A549 (cell line): ENCODE measurements around the gene DDIT4L. TPM values are rescaled to one million over a fixed set of nuclear protein-coding genes. Genes with fewer than 3 reads are reported as not detected.

Source experiments
- ATAC-seq, 2 experiments: fragments of 200-7000 bp in 1 of 2; fragments of >200 bp in 1 of 2; cut with Nextera tagmentation in 1 of 2; cut with Tn5 transposase in 1 of 2; 3 replicates each; pipeline versions ENCODE4 v1.8.0 to v1.9.1; 2018 to 2020; ENCODE audit warnings: mild to moderate bottlenecking in 1 of 2, moderate library complexity in 1 of 2
- CTCF ChIA-PET: fragments of 300-600 bp; sonication (Branson Sonifier 250); formaldehyde crosslinking; extraction: SDS; loops from one replicate; lab custom pipeline; 2021; ENCODE audit warnings: antibody characterized with exemption, inconsistent platforms; lab: Yijun Ruan, JAX
- POLR2A ChIA-PET: fragments of 350-600 bp; formaldehyde crosslinking; extraction: SDS; loops from one replicate; lab custom pipeline; 2021; ENCODE audit warnings: antibody characterized with exemption, inconsistent platforms; lab: Yijun Ruan, JAX
- DNase-seq, 2 experiments: peaks; one replicate each; pipeline versions ENCODE4 v3.0.0 to v3.0.0-alpha.2; 2011 to 2016; ENCODE audit warnings: low read depth in 1 of 2, low spot score in 1 of 2
- FAIRE-seq: peaks from 2 replicates; lab custom pipeline; 2011; peaks lifted over from hg19 to GRCh38; lab: Jason Lieb, UNC
- H3K27ac ChIP-seq, 2 experiments: fragments of >200 bp; sonication (Bioruptor Twin); formaldehyde crosslinking; 3 replicates each; pipeline ENCODE4 v1.5.1; 2016 to 2017
- H3K4me1 ChIP-seq: fragments of >200 bp; sonication (Bioruptor Twin); formaldehyde crosslinking; 3 replicates; pipeline ENCODE4 v1.6.1; 2016
- H3K4me2 ChIP-seq: fragments of >200 bp; sonication (Bioruptor Twin); formaldehyde crosslinking; 3 replicates; pipeline ENCODE4 v1.6.1; 2016
- H3K4me3 ChIP-seq: fragments of >200 bp; sonication (Bioruptor Twin); formaldehyde crosslinking; 3 replicates; pipeline ENCODE4 v1.5.1; 2016
- H3K9me3 ChIP-seq: fragments of >200 bp; sonication (Bioruptor Twin); formaldehyde crosslinking; 3 replicates; pipeline ENCODE4 v1.6.1; 2016
- CBX2 ChIP-seq: fragments of 200-600 bp; sonication (generic); IDR thresholded peaks from 2 replicates; pipeline ENCODE4 v1.6.1; 2016; ENCODE audit warnings: low read depth, mild to moderate bottlenecking, borderline replicate concordance
- CBX8 ChIP-seq: fragments of 200-600 bp; sonication (generic); IDR thresholded peaks from 2 replicates; pipeline ENCODE4 v1.6.1; 2016
- CHD2 ChIP-seq: fragments of 150-350 bp; IDR thresholded peaks from 2 replicates; pipeline ENCODE4 v1.6.1; 2014; ENCODE audit warnings: low read length; ENCODE audit not compliant: partially characterized antibody
- CTCF ChIP-seq: fragments of >200 bp; sonication (Bioruptor Twin); formaldehyde crosslinking; IDR thresholded peaks from 3 replicates; pipeline ENCODE4 v1.5.1; 2016
- E2F6 ChIP-seq: IDR thresholded peaks from 2 replicates; pipeline ENCODE4 v1.6.1; 2012; ENCODE audit warnings: low read depth, borderline replicate concordance
- EHMT2 ChIP-seq: fragments of 200-600 bp; sonication (generic); IDR thresholded peaks from 2 replicates; pipeline ENCODE4 v1.6.1; 2016; ENCODE audit warnings: antibody characterized with exemption, low read depth, mild to moderate bottlenecking, moderate library complexity
- FOSB ChIP-seq: fragments of 250-450 bp; sonication (Bioruptor Pico); IDR thresholded peaks from 2 replicates; pipeline ENCODE4 v1.5.0; 2020; ENCODE audit warnings: mild to moderate bottlenecking, moderate library complexity
- GATA3 ChIP-seq: IDR thresholded peaks from 2 replicates; pipeline ENCODE4 v1.6.1; 2012; ENCODE audit warnings: borderline replicate concordance
- HDAC2 ChIP-seq: fragments of 200-600 bp; sonication (generic); IDR thresholded peaks from 2 replicates; pipeline ENCODE4 v1.6.1; 2016
- HOXA7 ChIP-seq: fragments of 250-450 bp; sonication (Bioruptor Pico); IDR thresholded peaks from 2 replicates; pipeline ENCODE4 v1.5.0; 2020; ENCODE audit warnings: mild to moderate bottlenecking, moderate library complexity
- JUN ChIP-seq, 2 experiments: fragments of >200 bp; sonication (Bioruptor Twin); formaldehyde crosslinking; IDR thresholded peaks; 2 replicates in 1 of 2; 3 replicates in 1 of 2; pipeline ENCODE4 v1.6.1; 2016 to 2017
- KDM5A ChIP-seq: fragments of 200-600 bp; sonication (generic); IDR thresholded peaks from 2 replicates; pipeline ENCODE4 v1.6.1; 2016; ENCODE audit warnings: antibody characterized with exemption, mild to moderate bottlenecking
- MAFK ChIP-seq: fragments of 450-650 bp; IDR thresholded peaks from 2 replicates; pipeline ENCODE4 v1.6.1; 2014; ENCODE audit not compliant: partially characterized antibody
- NPAS2 ChIP-seq: fragments of 250-450 bp; sonication (Bioruptor Pico); IDR thresholded peaks from 2 replicates; pipeline ENCODE4 v1.8.0; 2022; ENCODE audit warnings: mild to moderate bottlenecking, moderate library complexity, borderline replicate concordance
- PHF8 ChIP-seq: fragments of 200-600 bp; sonication (generic); IDR thresholded peaks from 2 replicates; pipeline ENCODE4 v1.6.1; 2016; ENCODE audit warnings: low read depth, mild to moderate bottlenecking, antibody characterized with exemption, moderate library complexity, borderline replicate concordance
- RAD21 ChIP-seq, 2 experiments: fragments of >200 bp in 1 of 2; sonication (Bioruptor Twin) in 1 of 2; formaldehyde crosslinking in 1 of 2; IDR thresholded peaks in 1 of 2; conservative IDR thresholded peaks in 1 of 2; 2 replicates in 1 of 2; 3 replicates in 1 of 2; pipeline ENCODE4 v1.6.1; 2012 to 2018; ENCODE audit warnings: inconsistent platforms in 1 of 2
- RARB ChIP-seq: fragments of 250-450 bp; sonication (Bioruptor Pico); IDR thresholded peaks from 2 replicates; pipeline ENCODE4 v1.8.0; 2021; ENCODE audit warnings: mild to moderate bottlenecking, moderate library complexity
- RCOR1 ChIP-seq: fragments of 150-350 bp; IDR thresholded peaks from 2 replicates; pipeline ENCODE4 v1.6.1; 2014; ENCODE audit warnings: antibody characterized with exemption, low read length, low read depth
- RFX5 ChIP-seq: fragments of 450-650 bp; IDR thresholded peaks from 2 replicates; pipeline ENCODE4 v1.7.1; 2014; ENCODE audit warnings: antibody characterized with exemption, mild to moderate bottlenecking, moderate library complexity
- RNF2 ChIP-seq: fragments of 200-600 bp; sonication (generic); IDR thresholded peaks from 2 replicates; pipeline ENCODE4 v1.6.1; 2016; ENCODE audit warnings: low read depth, mild to moderate bottlenecking, antibody characterized with exemption, moderate library complexity, borderline replicate concordance
- TFCP2L1 ChIP-seq: fragments of 250-450 bp; sonication (Bioruptor Pico); IDR thresholded peaks from 2 replicates; pipeline ENCODE4 v1.5.0; 2021; ENCODE audit warnings: mild to moderate bottlenecking
- ZNF302 ChIP-seq: fragments of 250-450 bp; sonication (Bioruptor Pico); IDR thresholded peaks from 2 replicates; pipeline ENCODE4 v1.9.0; 2021; ENCODE audit warnings: inconsistent platforms, mild to moderate bottlenecking, moderate library complexity
- WGBS: methylation state at CpG from one replicate; pipeline ENCODE4 v1.1.6; 2017; ENCODE audit errors: missing lambda C conversion rate; 5-methylcytosine and 5-hydroxymethylcytosine counted together
- polyA plus RNA-seq, 4 experiments: library from polyadenylated mRNA; depleted of rRNA in 3 of 4; stranded (reverse); fragments of >200 nt; fragmentation: RNase III in 1 of 4; extraction: RNeasy Plus Mini Kit Qiagen cat#74134 plus additional on column Dnase treatment in 1 of 4; gene quantifications; 2 replicates in 3 of 4; 3 replicates in 1 of 4; pipeline ENCODE4 v1.2.3, GENCODE V29; 2011 to 2017
- TF ChIP-seq, protein P1 (sequence below): IDR thresholded peaks from 2 replicates; pipeline ENCODE4 v1.6.1; 2012
- TF ChIP-seq, protein P2 (sequence below): fragments of 250-450 bp; sonication (Bioruptor Pico); IDR thresholded peaks from 2 replicates; pipeline ENCODE4 v1.5.0; 2021; ENCODE audit warnings: mild to moderate bottlenecking, moderate library complexity, borderline replicate concordance

DDIT4L gene
- polyA plus RNA-seq, 2 of the 4 experiments (the other 2 are of a cell fraction) = 0.75 to 4.0 TPM

GRCh38 chr4:100224721-100225120, 34.5 kb upstream of the DDIT4L start:
- DNase-seq = no peak
- Histone ChIP-seq H3K4me1 (no peaks in the 10 kb centered on the region), H3K4me3 (no peak overlapping the region), H3K4me2 (no peak overlapping the region), H3K27ac (no peak overlapping the region), H3K9me3 (no peaks in the 10 kb centered on the region)
- FAIRE-seq = no peak
- CTCF ChIA-PET = no interaction called here
- ATAC-seq = no peak
- POLR2A ChIA-PET = no interaction called here
- no peak for TF ChIP-seq JUN (IDR thresholded peaks at IDR 0.05)
- no peak for TF ChIP-seq RNF2
- TF ChIP-seq PHF8 = no peak
- no peak for TF ChIP-seq RCOR1
- TF ChIP-seq, protein P1, sequence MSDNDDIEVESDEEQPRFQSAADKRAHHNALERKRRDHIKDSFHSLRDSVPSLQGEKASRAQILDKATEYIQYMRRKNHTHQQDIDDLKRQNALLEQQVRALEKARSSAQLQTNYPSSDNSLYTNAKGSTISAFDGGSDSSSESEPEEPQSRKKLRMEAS = no peak
- no peak for TF ChIP-seq TFCP2L1 (CRISPR knock-in tag)
- TF ChIP-seq EHMT2 = no peak
- no peak for TF ChIP-seq E2F6
- TF ChIP-seq KDM5A = no peak
- no peak for TF ChIP-seq CBX8
- no peak for TF ChIP-seq RFX5
- no peak for TF ChIP-seq HDAC2
- TF ChIP-seq RARB = no peak
- no peak for TF ChIP-seq RAD21 (conservative IDR thresholded peaks at IDR 0.05 in 1 of 2, IDR thresholded peaks at IDR 0.05 in 1 of 2)
- no peak for TF ChIP-seq GATA3
- TF ChIP-seq, all 56 proteins: peak for 0

GRCh38 chr4:100224160-100224559, 33.9 kb upstream of the DDIT4L start:
- Histone ChIP-seq H3K4me1 (no peaks in the 10 kb centered on the region), H3K4me2 (no peak overlapping the region), H3K4me3 (no peak overlapping the region), H3K9me3 (no peaks in the 10 kb centered on the region), H3K27ac (no peak overlapping the region)
- ATAC-seq (no peak), FAIRE-seq (no peak), DNase-seq (no peak)
- TF ChIP-seq RCOR1 (no peak), CHD2 (no peak), FOSB (CRISPR knock-in tag) (no peak), CTCF (no peak), HOXA7 (CRISPR knock-in tag) (no peak)
- POLR2A ChIA-PET = no interaction called here
- CTCF ChIA-PET = interaction anchor here (1.1 kb wide), 1 partner anchor 11 kb away, joined by 4 read pairs; no protein-coding TSS in a partner anchor

- peak; percentile 47 to 68; a peak in 4 of 6 replicates for ATAC-seq
- Histone ChIP-seq H3K27ac (0 out of 6 replicates have a peak overlapping the region, but pooled peaks of 1 of the 2 experiments have one; percentile 31), H3K4me2 (peak overlapping the region; percentile 64)
- no peak for FAIRE-seq
- POLR2A ChIA-PET = no interaction called here
- WGBS = 6% methylated on average over 1 of the region's 1 CpG
- CTCF ChIA-PET = no interaction called here
- TF ChIP-seq CBX2 (no peak), MAFK (no peak), ZNF302 (CRISPR knock-in tag) (no peak), NPAS2 (CRISPR knock-in tag) (no peak), JUN (IDR thresholded peaks at IDR 0.05) (no peak), HDAC2 (no peak)
- TF ChIP-seq, protein P2, sequence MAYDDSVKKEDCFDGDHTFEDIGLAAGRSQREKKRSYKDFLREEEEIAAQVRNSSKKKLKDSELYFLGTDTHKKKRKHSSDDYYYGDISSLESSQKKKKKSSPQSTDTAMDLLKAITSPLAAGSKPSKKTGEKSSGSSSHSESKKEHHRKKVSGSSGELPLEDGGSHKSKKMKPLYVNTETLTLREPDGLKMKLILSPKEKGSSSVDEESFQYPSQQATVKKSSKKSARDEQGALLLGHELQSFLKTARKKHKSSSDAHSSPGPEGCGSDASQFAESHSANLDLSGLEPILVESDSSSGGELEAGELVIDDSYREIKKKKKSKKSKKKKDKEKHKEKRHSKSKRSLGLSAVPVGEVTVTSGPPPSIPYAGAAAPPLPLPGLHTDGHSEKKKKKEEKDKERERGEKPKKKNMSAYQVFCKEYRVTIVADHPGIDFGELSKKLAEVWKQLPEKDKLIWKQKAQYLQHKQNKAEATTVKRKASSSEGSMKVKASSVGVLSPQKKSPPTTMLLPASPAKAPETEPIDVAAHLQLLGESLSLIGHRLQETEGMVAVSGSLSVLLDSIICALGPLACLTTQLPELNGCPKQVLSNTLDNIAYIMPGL (CRISPR knock-in tag) = no peak
- TF ChIP-seq, all 56 proteins: peak for 0
- H3K9me3 ChIP-seq = no peaks in the 10 kb centered on the region
- DNase-seq = peak in 1 of 2 experiments; percentile 67
- H3K4me1 ChIP-seq = 0 out of 3 replicates have a peak, but pooled peaks cover 6% of the 10 kb centered on the region
- H3K4me3 ChIP-seq = no peak overlapping the region
Measured at GRCh38 chr4:100208964-100209363, 18.7 kb upstream of the DDIT4L start.
